GM12878 (cell line): ENCODE data around the gene POMT1. TPM values are rescaled to one million over a fixed set of nuclear protein-coding genes. Genes with fewer than 3 reads are reported as not detected.

Experiments
- ATAC-seq: fragments of 200-7000 bp; cut with Tn5 transposase; 3 replicates; pipeline ENCODE4 v1.9.1; 2020; ENCODE audit warnings: mild to moderate bottlenecking, moderate library complexity
- BruUV-seq: library from RNA; stranded (reverse); fragments of 400-500 nt; replicated peaks from 2 replicates; lab custom pipeline; 2021; lab: Mats Ljungman, UMichigan
- CTCF ChIA-PET: fragments of 300-600 bp; sonication (Branson Sonifier 250); formaldehyde crosslinking; extraction: SDS; loops from one replicate; lab custom pipeline; 2021; ENCODE audit warnings: inconsistent platforms; lab: Yijun Ruan, JAX
- POLR2A ChIA-PET: fragments of 350-600 bp; formaldehyde crosslinking; extraction: SDS; loops from one replicate; lab custom pipeline; 2021; ENCODE audit warnings: inconsistent platforms; lab: Charles Lee
- RAD21 ChIA-PET: fragments of 300-600 bp; sonication (Branson Sonifier 250); formaldehyde crosslinking; loops from one replicate; lab custom pipeline; 2023; ENCODE audit warnings: antibody characterized with exemption; ENCODE audit not compliant: unreplicated experiment; lab: Charles Lee
- SMC1A ChIA-PET: fragments of 300-600 bp; sonication (Branson Sonifier 250); formaldehyde crosslinking; loops from one replicate; lab custom pipeline; 2023; ENCODE audit not compliant: unreplicated experiment, uncharacterized antibody; lab: Charles Lee
- DNase-seq: peaks from one replicate; pipeline ENCODE4 v3.0.0-alpha.2; 2011; ENCODE audit warnings: low read depth, low spot score
- FAIRE-seq: peaks from 3 replicates; lab custom pipeline; 2011; peaks lifted over from hg19 to GRCh38; lab: Jason Lieb, UNC
- H2AFZ ChIP-seq: 2 replicates; pipeline ENCODE4 v1.6.0; 2011; ENCODE audit warnings: low read depth, low read length, control low read depth; ENCODE audit not compliant: control insufficient read depth
- H3K27ac ChIP-seq: 2 replicates; pipeline ENCODE4 v1.5.1; 2011; ENCODE audit warnings: control low read depth; ENCODE audit not compliant: control insufficient read depth, insufficient read depth
- H3K27me3 ChIP-seq, 2 experiments: replicated peaks in 1 of 2; 2 replicates each; pipeline versions ENCODE4 v1.6.0 to v1.6.1; 2011; ENCODE audit warnings: low read length in 1 of 2; ENCODE audit not compliant: control insufficient read depth in 2 of 2, insufficient read depth in 2 of 2
- H3K36me3 ChIP-seq, 2 experiments: 2 replicates each; pipeline ENCODE4 v1.5.1; 2011; ENCODE audit warnings: low read length in 1 of 2; ENCODE audit not compliant: control insufficient read depth in 2 of 2, insufficient read depth in 2 of 2
- H3K4me1 ChIP-seq: 2 replicates; pipeline ENCODE4 v1.6.1; 2011; ENCODE audit warnings: mild to moderate bottlenecking, low read length, moderate library complexity, mixed read lengths; ENCODE audit not compliant: control insufficient read depth, insufficient read depth
- H3K4me2 ChIP-seq: 2 replicates; pipeline ENCODE4 v1.6.0; 2011; ENCODE audit warnings: control low read depth; ENCODE audit not compliant: control insufficient read depth, insufficient read depth
- H3K4me3 ChIP-seq: fragments of 200-600 bp; sonication (generic); 2 replicates; pipeline ENCODE4 v1.5.1; 2016
- H3K79me2 ChIP-seq: 2 replicates; pipeline ENCODE4 v1.6.0; 2011; ENCODE audit warnings: low read length; ENCODE audit not compliant: control insufficient read depth, insufficient read depth
- H3K9ac ChIP-seq: 2 replicates; pipeline ENCODE4 v1.8.0; 2011; ENCODE audit warnings: low read length, control low read depth, mixed read lengths; ENCODE audit not compliant: control insufficient read depth, insufficient read depth
- H3K9me3 ChIP-seq: replicated peaks from 3 replicates; pipeline ENCODE4 v1.5.1; 2011; ENCODE audit warnings: mild to moderate bottlenecking, low read length; ENCODE audit not compliant: control insufficient read depth, insufficient read depth
- H4K20me1 ChIP-seq: 2 replicates; pipeline ENCODE4 v1.6.0; 2011; ENCODE audit not compliant: control insufficient read depth, insufficient read depth
- CHD1 ChIP-seq: IDR thresholded peaks from 2 replicates; pipeline ENCODE4 v1.6.1; 2012; ENCODE audit warnings: low read depth, low read length, improper control_type of control experiment
- SPI1 ChIP-seq: IDR thresholded peaks from 2 replicates; pipeline ENCODE4 v1.6.1; 2011; ENCODE audit warnings: low read depth, mild to moderate bottlenecking, low read length, moderate library complexity, borderline replicate concordance; ENCODE audit not compliant: insufficient read depth
- SRF ChIP-seq, 2 experiments: IDR thresholded peaks; 2 replicates each; pipeline ENCODE4 v1.6.1; 2011; ENCODE audit warnings: low read depth in 2 of 2, low read length in 2 of 2, mild to moderate bottlenecking in 1 of 2, moderate library complexity in 1 of 2
- ZNF207 ChIP-seq: fragments of 450-650 bp; IDR thresholded peaks from 2 replicates; pipeline ENCODE4 v1.6.1; 2014; ENCODE audit warnings: antibody characterized with exemption, mild to moderate bottlenecking, borderline replicate concordance
- ZSCAN29 ChIP-seq: fragments of 450-650 bp; IDR thresholded peaks from 2 replicates; pipeline ENCODE4 v1.6.1; 2017; ENCODE audit warnings: mild to moderate bottlenecking, moderate library complexity
- WGBS: methylation state at CpG from one replicate; pipeline ENCODE4 v1.1.6; 2016; ENCODE audit warnings: low lambda C conversion rate; ENCODE audit not compliant: insufficient replicate concordance, insufficient coverage; ENCODE audit errors: missing lambda C conversion rate; 5-methylcytosine and 5-hydroxymethylcytosine counted together
- in situ Hi-C: fragments of 300-500 bp; cut with MboI; formaldehyde crosslinking; loops from 9 replicates; pipeline ENCODE4 v1.14.3; 2018; ENCODE audit warnings: mixed read lengths
- intact Hi-C: fragments of 100-400 bp; cut with micrococcal nuclease; formaldehyde crosslinking; loops from one replicate; pipeline ENCODE4 v1.14.2; 2022; ENCODE audit not compliant: unreplicated experiment
- polyA plus RNA-seq, 11 experiments: library from polyadenylated mRNA; depleted of rRNA in 4 of 11; unstranded in 6 of 11; stranded (reverse) in 5 of 11; fragments of >200 nt; fragmentation: Nextera tagmentation in 4 of 11; fragmentation: Illumina TruSeq in 1 of 11; extraction: Ambion mirVana in 4 of 11; extraction: Trizol in 1 of 11; gene quantifications; 1 replicate in 1 of 11; 2 replicates in 10 of 11; pipeline versions ENCODE4 v1.2.1 to v1.2.3, GENCODE V29; 2011 to 2016; ENCODE audit warnings: inconsistent platforms in 2 of 11, missing spikeins in 2 of 11, low read depth in 1 of 11
- total RNA-seq, 4 experiments: library from RNA; depleted of rRNA in 3 of 4; stranded (reverse); fragments of >200 nt in 3 of 4; fragmentation: Illumina TruSeq in 1 of 4; extraction: Trizol in 1 of 4; gene quantifications; 2 replicates each; pipeline versions ENCODE4 v1.2.1 to v1.2.3, GENCODE V29; 2013 to 2021

POMT1 gene
- total and polyA plus RNA-seq, 10 of the 15 experiments (the other 5 are each of a cell fraction or from before 2014, with no cell fraction given): 1.2 to 19.2 (median 12.6) TPM

DNA sequence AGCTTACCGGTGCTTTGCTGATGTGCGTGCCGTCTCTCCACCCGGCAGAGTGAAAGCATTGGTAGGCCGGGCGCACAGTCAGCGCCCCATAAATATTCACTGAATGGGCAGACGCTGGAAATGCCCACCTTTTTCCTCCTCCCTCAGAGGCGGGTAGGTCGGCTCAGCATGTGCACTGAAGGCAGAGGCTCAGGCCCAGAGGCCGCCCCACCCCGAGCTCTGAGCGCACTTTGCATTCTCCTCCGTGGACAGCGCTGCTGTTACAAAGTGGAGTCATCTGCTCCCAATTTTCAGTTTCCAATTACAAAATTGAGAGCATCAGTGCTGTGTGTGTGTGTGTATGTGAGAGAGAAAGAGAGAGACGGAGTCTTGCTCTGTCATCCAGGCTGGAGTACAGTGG lies 17.8 kb downstream of the POMT1 start:
- in situ Hi-C loops: no loop called here
- DNase-seq (no peak), ATAC-seq (no peak), FAIRE-seq (no peak)
- Histone ChIP-seq H4K20me1 (no peaks in the 10 kb centered on the region), H3K4me1 (no peaks in the 10 kb centered on the region), H2AFZ (no peak overlapping the region), H3K27ac (no peak overlapping the region), H3K9ac (no peak overlapping the region), H3K79me2 (no peaks in the 10 kb centered on the region), H3K36me3 (peaks cover 20 to 28% of the 10 kb centered on the region in 2 experiments), H3K4me3 (no peak overlapping the region), H3K9me3 (no peaks in the 10 kb centered on the region), H3K27me3 (no peaks in the 10 kb centered on the region), H3K4me2 (no peak overlapping the region)
- POLR2A ChIA-PET: no interaction called here
- RAD21 ChIA-PET: no interaction called here
- SMC1A ChIA-PET: no interaction called here
- BruUV-seq: no TSS peak
- CTCF ChIA-PET: no interaction called here
- no peak for TF ChIP-seq CHD1
- TF ChIP-seq SPI1: no peak
- 79% methylated on average over 16 of the region's 16 CpGs for WGBS
- intact Hi-C loops: no loop called here

GRCh38 chr9:131521203-131521602 lies 18.5 kb downstream of the POMT1 start:
- Histone ChIP-seq H3K27ac (no peak overlapping the region), H3K79me2 (no peaks in the 10 kb centered on the region), H3K4me3 (no peak overlapping the region), H2AFZ (no peak overlapping the region), H3K9me3 (no peaks in the 10 kb centered on the region), H3K27me3 (no peaks in the 10 kb centered on the region), H4K20me1 (no peaks in the 10 kb centered on the region), H3K36me3 (peaks cover 18 to 21% of the 10 kb centered on the region in 2 experiments), H3K4me1 (no peaks in the 10 kb centered on the region), H3K9ac (no peak overlapping the region), H3K4me2 (no peak overlapping the region)
- in situ Hi-C loops (no loop called here), intact Hi-C loops (no loop called here)
- BruUV-seq: no TSS peak
- FAIRE-seq (no peak), DNase-seq (no peak), ATAC-seq (no peak)
- no peak for TF ChIP-seq ZNF207
- TF ChIP-seq SRF (IDR thresholded peaks at IDR 0.05; ENCODE audit: low read depth in 2 of 2, low read length in 2 of 2): no peak
- no peak for TF ChIP-seq ZSCAN29
- TF ChIP-seq SPI1: no peak
- 89% methylated on average over 10 of the region's 10 CpGs for WGBS
- ChIA-PET POLR2A (no interaction called here), RAD21 (no interaction called here), CTCF (no interaction called here), SMC1A (no interaction called here)
